CD14-positive monocyte (primary cell): ENCODE results near the gene KRTDAP. TPM values are rescaled to one million over a fixed set of nuclear protein-coding genes. Genes with fewer than 3 reads are reported as not detected.
"Not testable (repeated sequence)": the region's sequence is repeated elsewhere in the genome, so short reads cannot be mapped to it uniquely, and the experiment has no call there.

ENCODE experiments used
- DNase-seq, 3 donors: peaks; one replicate each; pipeline ENCODE4 v3.0.0-alpha.2; 2011 to 2022
- H2AFZ ChIP-seq: 2 replicates; pipeline ENCODE4 v1.6.0; 2012; ENCODE audit warnings: mild to moderate bottlenecking, low read depth, low read length, inconsistent platforms; ENCODE audit not compliant: insufficient read depth, poor library complexity, severe bottlenecking
- H3K27ac ChIP-seq, 2 donors: 1 replicate in 1 of 2; 2 replicates in 1 of 2; pipeline ENCODE4 v1.5.1; 2012 to 2013; ENCODE audit warnings: low read length in 2 of 2, control low read depth in 1 of 2, inconsistent platforms in 1 of 2, low read depth in 1 of 2, mild to moderate bottlenecking in 1 of 2
- H3K27me3 ChIP-seq, 2 donors: one replicate each; pipeline versions ENCODE4 v1.6.0 to v1.6.1; 2011 to 2013; ENCODE audit warnings: low read length in 2 of 2; ENCODE audit not compliant: control insufficient read depth in 2 of 2, insufficient read depth in 2 of 2
- H3K36me3 ChIP-seq, 2 donors: replicated peaks in 1 of 2; 1 replicate in 1 of 2; 2 replicates in 1 of 2; pipeline versions ENCODE4 v1.5.1 to v1.6.1; 2012 to 2013; ENCODE audit warnings: low read length in 2 of 2, control low read depth in 1 of 2, inconsistent platforms in 1 of 2, mild to moderate bottlenecking in 1 of 2; ENCODE audit not compliant: insufficient read depth in 2 of 2, control insufficient read depth in 1 of 2
- H3K4me1 ChIP-seq, 2 donors: 1 replicate in 1 of 2; 2 replicates in 1 of 2; pipeline versions ENCODE4 v1.5.1 to v1.6.1; 2012 to 2013; ENCODE audit warnings: low read length in 2 of 2, control low read depth in 1 of 2, inconsistent platforms in 1 of 2, mild to moderate bottlenecking in 1 of 2, moderate library complexity in 1 of 2; ENCODE audit not compliant: insufficient read depth in 2 of 2, control insufficient read depth in 1 of 2
- H3K4me2 ChIP-seq: replicated peaks from 2 replicates; pipeline ENCODE3; 2012; ENCODE audit warnings: low read length, moderate library complexity, mild to moderate bottlenecking; ENCODE audit not compliant: poor library complexity, severe bottlenecking; ENCODE audit errors: extremely low read depth
- H3K4me3 ChIP-seq, 3 experiments: fragments of 200-600 bp in 1 of 3; sonication (generic) in 1 of 3; replicated peaks in 1 of 3; 1 replicate in 2 of 3; 2 replicates in 1 of 3; pipeline ENCODE4 v1.5.1; 2011 to 2013; ENCODE audit warnings: low read length in 3 of 3, mild to moderate bottlenecking in 3 of 3, control low read depth in 2 of 3, low read depth in 2 of 3, inconsistent platforms in 1 of 3, moderate library complexity in 1 of 3
- H3K79me2 ChIP-seq: 2 replicates; pipeline ENCODE4 v1.6.0; 2012; ENCODE audit warnings: mild to moderate bottlenecking, control low read depth, inconsistent platforms, low read length, moderate library complexity; ENCODE audit not compliant: insufficient read depth
- H3K9ac ChIP-seq: 2 replicates; pipeline ENCODE4 v1.6.0; 2017; ENCODE audit warnings: low read length, mild to moderate bottlenecking; ENCODE audit not compliant: insufficient read depth, poor library complexity, severe bottlenecking
- H3K9me3 ChIP-seq, 2 donors: replicated peaks in 1 of 2; 1 replicate in 1 of 2; 2 replicates in 1 of 2; pipeline versions ENCODE4 v1.5.1 to v1.6.1; 2012 to 2013; ENCODE audit warnings: low read length in 2 of 2, control low read depth in 1 of 2; ENCODE audit not compliant: control insufficient read depth in 1 of 2, insufficient read depth in 1 of 2
- H4K20me1 ChIP-seq: 2 replicates; pipeline ENCODE4 v1.6.0; 2012; ENCODE audit warnings: mild to moderate bottlenecking, low read length, control low read depth, moderate library complexity; ENCODE audit not compliant: insufficient read depth
- H3K27ac Mint-ChIP-seq, 7 donors: one replicate each; pipeline ENCODE4 v1.8.0; 2020; ENCODE audit warnings: mild to moderate bottlenecking in 7 of 7, mixed read lengths in 7 of 7, moderate library complexity in 6 of 7, inconsistent platforms in 2 of 7
- H3K27me3 Mint-ChIP-seq, 3 donors: one replicate each; pipeline ENCODE4 v1.8.0; 2021 to 2022; ENCODE audit warnings: low read depth in 3 of 3, mild to moderate bottlenecking in 3 of 3, mixed read lengths in 3 of 3, moderate library complexity in 3 of 3, inconsistent platforms in 1 of 3
- H3K36me3 Mint-ChIP-seq, 2 donors: one replicate each; pipeline ENCODE4 v1.8.0; 2020; ENCODE audit warnings: mixed read lengths in 2 of 2, inconsistent platforms in 1 of 2, mild to moderate bottlenecking in 1 of 2
- H3K4me1 Mint-ChIP-seq: one replicate; pipeline ENCODE4 v1.8.0; 2020; ENCODE audit warnings: mild to moderate bottlenecking, mixed read lengths
- H3K4me3 Mint-ChIP-seq, 2 donors: one replicate each; pipeline ENCODE4 v1.8.0; 2020; ENCODE audit warnings: mild to moderate bottlenecking in 2 of 2, mixed read lengths in 2 of 2, moderate library complexity in 1 of 2
- H3K9me3 Mint-ChIP-seq, 7 donors: one replicate each; pipeline ENCODE4 v1.8.0; 2020 to 2022; ENCODE audit warnings: mixed read lengths in 7 of 7, mild to moderate bottlenecking in 6 of 7, moderate library complexity in 6 of 7, inconsistent platforms in 2 of 7
- CTCF ChIP-seq: fragments of 200-600 bp; IDR thresholded peaks from one replicate; pipeline ENCODE4 v1.8.0; 2022; ENCODE audit warnings: antibody characterized with exemption, mild to moderate bottlenecking
- WGBS: methylation state at CpG from one replicate; pipeline ENCODE4 v1.1.5; 2013; ENCODE audit warnings: missing lambda C conversion rate; ENCODE audit not compliant: insufficient coverage; 5-methylcytosine and 5-hydroxymethylcytosine counted together
- intact Hi-C, 2 donors: fragments of 100-400 bp; cut with micrococcal nuclease; formaldehyde crosslinking; loops; one replicate each; pipeline versions ENCODE4 v1.15.0 to v1.15.1; 2023
- polyA plus RNA-seq, 3 donors: library from polyadenylated mRNA; depleted of rRNA in 1 of 3; unstranded in 2 of 3; stranded (reverse) in 1 of 3; fragments of 300-500 nt in 2 of 3; fragments of >200 nt in 1 of 3; fragmentation: Illumina TruSeq in 2 of 3; gene quantifications; 1 replicate in 2 of 3; 2 replicates in 1 of 3; pipeline ENCODE4 v1.2.3, GENCODE V29; 2012 to 2021

Gene KRTDAP
- polyA plus RNA-seq, 3 donors, result not detected

GRCh38 chr19:35462476-35462953 lies 27.7 kb downstream of the KRTDAP start:
- Mint-ChIP-seq H3K27me3 (peaks cover 2 to 4% (median 3%) of the 10 kb centered on the region in 3 donors), H3K4me3 (peak overlapping the region; percentile 31 to 75), H3K9me3 (no peaks in the 10 kb centered on the region), H3K27ac (peak overlapping the region; percentile 84 to 96 (median 91)), H3K4me1 (peaks cover 62% of the 10 kb centered on the region), H3K36me3 (peaks cover 0 to 4% of the 10 kb centered on the region in 2 donors)
- Histone ChIP-seq H3K4me1 (peaks cover 53 to 61% of the 10 kb centered on the region in 2 donors), H3K27me3 (no peaks in the 10 kb centered on the region), H3K9ac (no peak overlapping the region), H3K36me3 (no peaks in the 10 kb centered on the region), H3K4me2 (peak overlapping the region; percentile 47), H3K27ac (peak overlapping the region; percentile 0 to 80), H3K4me3 (peak overlapping the region in 1 of 3 experiments; percentile 11), H2AFZ (no peak overlapping the region), H3K9me3 (no peaks in the 10 kb centered on the region), H4K20me1 (no peaks in the 10 kb centered on the region), H3K79me2 (no peaks in the 10 kb centered on the region)
- DNase-seq, result peak; percentile 90 to 99 (median 94)
- peak; percentile 15 for TF ChIP-seq CTCF
- intact Hi-C loops, result loop anchor here (2.0 to 10.0 kb wide), 2 partner anchors 14 to 248 kb away; partner anchors contain the start of gene FFAR2 (in 2 of the 2)
- WGBS, result 0% methylated on average over 3 of the region's 6 CpGs

GRCh38 chr19:35461788-35462187 lies 28.5 kb downstream of the KRTDAP start:
- not testable (repeated sequence) for H3K4me2 ChIP-seq, H3K4me3 Mint-ChIP-seq, H4K20me1 ChIP-seq, H3K9ac ChIP-seq, H3K36me3 ChIP-seq, H2AFZ ChIP-seq, H3K4me3 ChIP-seq, H3K9me3 ChIP-seq, DNase-seq, H3K9me3 Mint-ChIP-seq, H3K36me3 Mint-ChIP-seq, H3K27me3 ChIP-seq, H3K27ac ChIP-seq, H3K27me3 Mint-ChIP-seq, H3K79me2 ChIP-seq
- H3K4me1 Mint-ChIP-seq, result peaks cover 62% of the 10 kb centered on the region
- intact Hi-C loops, result loop anchor here (2.0 to 10.0 kb wide), 2 partner anchors 13 to 247 kb away; partner anchors contain the start of gene FFAR2 (in 2 of the 2)
- peaks cover 53 to 61% of the 10 kb centered on the region in 2 donors for H3K4me1 ChIP-seq
- H3K27ac Mint-ChIP-seq, result peak overlapping the region; percentile 84 to 96 (median 91)
